Stimulated activated memory B cell treated with anti-CD40 and anti-IgM and Interleukin-4, amounts not matched to agents 10 μg/mL and 1 μg/mL and 100 μg/mL, for 72 hours (primary cell): ENCODE data around the gene CTNNB1.
"Not testable (repeated sequence)": the region's sequence is repeated elsewhere in the genome, so short reads cannot be mapped to it uniquely, and the experiment has no call there.

Experiments
- ATAC-seq: fragments of 150-1000 bp; cut with Tn5 transposase; 2 replicates; pipeline ENCODE4 v1.10.0; 2021
- H3K27ac Mint-ChIP-seq: one replicate; pipeline ENCODE4 v1.8.0; 2022; ENCODE audit warnings: mild to moderate bottlenecking, mixed read lengths
- H3K27me3 Mint-ChIP-seq: one replicate; pipeline ENCODE4 v1.8.0; 2022; ENCODE audit warnings: mixed read lengths
- H3K36me3 Mint-ChIP-seq: one replicate; pipeline ENCODE4 v1.8.0; 2022; ENCODE audit warnings: mixed read lengths
- H3K4me1 Mint-ChIP-seq: one replicate; pipeline ENCODE4 v1.8.0; 2022; ENCODE audit warnings: mixed read lengths
- H3K4me3 Mint-ChIP-seq: one replicate; pipeline ENCODE4 v1.8.0; 2022; ENCODE audit warnings: mild to moderate bottlenecking, moderate library complexity, mixed read lengths
- H3K9me3 Mint-ChIP-seq: one replicate; pipeline ENCODE4 v1.8.0; 2022; ENCODE audit warnings: mixed read lengths

The CTNNB1 gene

GRCh38 chr3:41248525-41248924, 49.2 kb downstream of the CTNNB1 start:
- Mint-ChIP-seq H3K27me3 (no peaks in the 10 kb centered on the region), H3K27ac (no peak overlapping the region), H3K36me3 (peaks cover 20% of the 10 kb centered on the region), H3K4me1 (peaks cover 14% of the 10 kb centered on the region), H3K9me3 (peaks cover 4% of the 10 kb centered on the region), H3K4me3 (no peak overlapping the region)
- ATAC-seq = no peak

GRCh38 chr3:41249318-41249717, 50.0 kb downstream of the CTNNB1 start:
- Mint-ChIP-seq H3K4me3 (no peak overlapping the region), H3K27me3 (no peaks in the 10 kb centered on the region), H3K27ac (no peak overlapping the region), H3K36me3 (peaks cover 24% of the 10 kb centered on the region), H3K4me1 (peaks cover 14% of the 10 kb centered on the region), H3K9me3 (peaks cover 4% of the 10 kb centered on the region)
- ATAC-seq = no peak

- Mint-ChIP-seq H3K27me3 (no peaks in the 10 kb centered on the region), H3K9me3 (peaks cover 4% of the 10 kb centered on the region), H3K27ac (no peak overlapping the region), H3K4me1 (peaks cover 14% of the 10 kb centered on the region), H3K4me3 (no peak overlapping the region), H3K36me3 (peaks cover 16% of the 10 kb centered on the region)
- ATAC-seq = no peak
These were observed 51.5 kb downstream of the CTNNB1 start for GRCh38 chr3:41250825-41251224.

GRCh38 chr3:41251593-41251992, 52.3 kb downstream of the CTNNB1 start:
- Mint-ChIP-seq H3K36me3 (peaks cover 16% of the 10 kb centered on the region), H3K27ac (no peak overlapping the region), H3K9me3 (peaks cover 4% of the 10 kb centered on the region), H3K4me3 (no peak overlapping the region), H3K27me3 (no peaks in the 10 kb centered on the region), H3K4me1 (peaks cover 14% of the 10 kb centered on the region)
- ATAC-seq = no peak

GRCh38 chr3:41258239-41258800, 59.0 kb downstream of the CTNNB1 start:
- Mint-ChIP-seq H3K27me3 (no peaks in the 10 kb centered on the region), H3K36me3 (peaks cover 14% of the 10 kb centered on the region), H3K4me1 (peaks cover 5% of the 10 kb centered on the region), H3K9me3 (no peaks in the 10 kb centered on the region), H3K4me3 (no peak overlapping the region), H3K27ac (no peak overlapping the region)
- ATAC-seq = no peak

- peaks cover 5% of the 10 kb centered on the region for H3K4me1 Mint-ChIP-seq
- H3K4me3 Mint-ChIP-seq = no peak overlapping the region
- H3K36me3 Mint-ChIP-seq = peaks cover 9% of the 10 kb centered on the region
- no peak for ATAC-seq
- H3K9me3 Mint-ChIP-seq = no peaks in the 10 kb centered on the region
- no peaks in the 10 kb centered on the region for H3K27me3 Mint-ChIP-seq
- H3K27ac Mint-ChIP-seq = no peak overlapping the region
These were observed 60.3 kb downstream of the CTNNB1 start for GRCh38 chr3:41259449-41260062.

- peaks cover 9% of the 10 kb centered on the region for H3K36me3 Mint-ChIP-seq
- no peak for ATAC-seq
- H3K27ac Mint-ChIP-seq = no peak overlapping the region
- no peaks in the 10 kb centered on the region for H3K27me3 Mint-ChIP-seq
- H3K4me1 Mint-ChIP-seq = peaks cover 5% of the 10 kb centered on the region
- no peak overlapping the region for H3K4me3 Mint-ChIP-seq
- H3K9me3 Mint-ChIP-seq = no peaks in the 10 kb centered on the region
These were observed 60.8 kb downstream of the CTNNB1 start for GRCh38 chr3:41260063-41260450.

- no peaks in the 10 kb centered on the region for H3K27me3 Mint-ChIP-seq
- no peaks in the 10 kb centered on the region for H3K4me1 Mint-ChIP-seq
- peaks cover 17% of the 10 kb centered on the region for H3K36me3 Mint-ChIP-seq
- H3K4me3 Mint-ChIP-seq = no peak overlapping the region
- no peak overlapping the region for H3K27ac Mint-ChIP-seq
- ATAC-seq = no peak
- no peaks in the 10 kb centered on the region for H3K9me3 Mint-ChIP-seq
These were observed 65.8 kb downstream of the CTNNB1 start for GRCh38 chr3:41265011-41265545.

- Mint-ChIP-seq H3K4me1 (no peaks in the 10 kb centered on the region), H3K27ac (no peak overlapping the region), H3K9me3 (no peaks in the 10 kb centered on the region), H3K27me3 (no peaks in the 10 kb centered on the region), H3K36me3 (peaks cover 9% of the 10 kb centered on the region), H3K4me3 (no peak overlapping the region)
- ATAC-seq = no peak
These were observed 66.5 kb downstream of the CTNNB1 start for GRCh38 chr3:41265823-41266273.

- peaks cover 3% of the 10 kb centered on the region for H3K9me3 Mint-ChIP-seq
- H3K27me3 Mint-ChIP-seq = no peaks in the 10 kb centered on the region
- H3K4me1 Mint-ChIP-seq = no peaks in the 10 kb centered on the region
- no peak overlapping the region for H3K4me3 Mint-ChIP-seq
- H3K36me3 Mint-ChIP-seq = peaks cover 17% of the 10 kb centered on the region
- no peak for ATAC-seq
- H3K27ac Mint-ChIP-seq = no peak overlapping the region
These were observed 68.8 kb downstream of the CTNNB1 start for GRCh38 chr3:41267975-41268640.

- Mint-ChIP-seq H3K4me3 (no peak overlapping the region), H3K9me3 (peaks cover 5% of the 10 kb centered on the region), H3K27ac (no peak overlapping the region), H3K4me1 (no peaks in the 10 kb centered on the region), H3K27me3 (no peaks in the 10 kb centered on the region), H3K36me3 (peaks cover 46% of the 10 kb centered on the region)
- no peak for ATAC-seq
These were observed 73.4 kb downstream of the CTNNB1 start for GRCh38 chr3:41272667-41273066.

GRCh38 chr3:41274944-41275668, 75.8 kb downstream of the CTNNB1 start:
- H3K36me3 Mint-ChIP-seq = peaks cover 45% of the 10 kb centered on the region
- no peaks in the 10 kb centered on the region for H3K27me3 Mint-ChIP-seq
- H3K9me3 Mint-ChIP-seq = peaks cover 5% of the 10 kb centered on the region
- no peaks in the 10 kb centered on the region for H3K4me1 Mint-ChIP-seq
- no peak overlapping the region for H3K27ac Mint-ChIP-seq
- H3K4me3 Mint-ChIP-seq = no peak overlapping the region
- no peak for ATAC-seq

- ATAC-seq = no peak
- no peaks in the 10 kb centered on the region for H3K27me3 Mint-ChIP-seq
- H3K4me3 Mint-ChIP-seq = no peak overlapping the region
- H3K27ac Mint-ChIP-seq = no peak overlapping the region
- H3K36me3 Mint-ChIP-seq = peaks cover 52% of the 10 kb centered on the region
- no peaks in the 10 kb centered on the region for H3K4me1 Mint-ChIP-seq
- H3K9me3 Mint-ChIP-seq = peaks cover 9% of the 10 kb centered on the region
These were observed 76.9 kb downstream of the CTNNB1 start for GRCh38 chr3:41276191-41276590.

GRCh38 chr3:41277790-41278465, 78.6 kb downstream of the CTNNB1 start:
- H3K9me3 Mint-ChIP-seq = peaks cover 9% of the 10 kb centered on the region
- H3K36me3 Mint-ChIP-seq = peaks cover 44% of the 10 kb centered on the region
- H3K27me3 Mint-ChIP-seq = no peaks in the 10 kb centered on the region
- H3K4me3 Mint-ChIP-seq = no peak overlapping the region
- ATAC-seq = no peak
- no peaks in the 10 kb centered on the region for H3K4me1 Mint-ChIP-seq
- H3K27ac Mint-ChIP-seq = no peak overlapping the region

- Mint-ChIP-seq H3K36me3 (peaks cover 14% of the 10 kb centered on the region), H3K9me3 (peaks cover 12% of the 10 kb centered on the region)
- not testable (repeated sequence) for H3K27me3 Mint-ChIP-seq, H3K4me1 Mint-ChIP-seq, H3K27ac Mint-ChIP-seq, ATAC-seq, H3K4me3 Mint-ChIP-seq
These were observed 85.6 kb downstream of the CTNNB1 start for GRCh38 chr3:41284934-41285333.
